Right renal cortex interstitium (tissue), 3 donors: ENCODE data around the gene BCAS3. TPM values are rescaled to one million over a fixed set of nuclear protein-coding genes. Genes with fewer than 3 reads are reported as not detected.

Experiments
- DNase-seq, 3 donors: peaks; one replicate each; pipeline ENCODE4 v3.0.0-alpha.2; 2013; ENCODE audit warnings: low read depth in 3 of 3, low spot score in 2 of 3
- polyA plus RNA-seq, 3 donors: library from polyadenylated mRNA; unstranded; fragments of 120-200 nt; gene quantifications; one replicate each; pipeline ENCODE4 v1.2.1, GENCODE V29; 2013; ENCODE audit not compliant: insufficient read length in 3 of 3

BCAS3 gene
- polyA plus RNA-seq, 3 donors: 27.6 to 28.5 (median 27.8) TPM

GRCh38 chr17:61366715-61367413 is 689.2 kb downstream of the BCAS3 start:
- DNase-seq: no peak

- no peak for DNase-seq
Observed at GRCh38 chr17:61368049-61368831, 690.6 kb downstream of the BCAS3 start.

GRCh38 chr17:61368832-61369450 is 691.3 kb downstream of the BCAS3 start:
- DNase-seq: no peak

GRCh38 chr17:61369751-61370150 is 692.1 kb downstream of the BCAS3 start:
- DNase-seq: no peak

- no peak for DNase-seq
Observed at GRCh38 chr17:61371179-61371578, 693.5 kb downstream of the BCAS3 start.

GRCh38 chr17:61371606-61372005 is 694.0 kb downstream of the BCAS3 start:
- no peak for DNase-seq

- no peak for DNase-seq
Observed at GRCh38 chr17:61372436-61372835, 694.8 kb downstream of the BCAS3 start.

GRCh38 chr17:61376931-61377838 is 699.5 kb downstream of the BCAS3 start:
- DNase-seq: no peak

GRCh38 chr17:61378658-61379456 is 701.2 kb downstream of the BCAS3 start:
- DNase-seq: no peak

GRCh38 chr17:61379457-61380216 is 702.0 kb downstream of the BCAS3 start:
- DNase-seq: no peak

GRCh38 chr17:61380217-61380835 is 702.7 kb downstream of the BCAS3 start:
- no peak for DNase-seq

- DNase-seq: no peak
Observed at GRCh38 chr17:61380836-61381525, 703.3 kb downstream of the BCAS3 start.

GRCh38 chr17:61381537-61381936 is 703.9 kb downstream of the BCAS3 start:
- DNase-seq: no peak

GRCh38 chr17:61382796-61383688 is 705.4 kb downstream of the BCAS3 start:
- no peak for DNase-seq

GRCh38 chr17:61383689-61384201 is 706.1 kb downstream of the BCAS3 start:
- DNase-seq: no peak

GRCh38 chr17:61384354-61384691 is 706.7 kb downstream of the BCAS3 start:
- no peak for DNase-seq
